H1 (cell line): ENCODE results near the gene BICD1.

Experiments used
- CTCF ChIP-seq, 3 experiments: IDR thresholded peaks; 1 replicate in 2 of 3; 2 replicates in 1 of 3; pipeline versions ENCODE4 v1.5.1 to v1.6.1; 2011; ENCODE audit warnings: low read length in 3 of 3, mild to moderate bottlenecking in 3 of 3, inconsistent platforms in 2 of 3, low read depth in 1 of 3, moderate library complexity in 1 of 3; ENCODE audit not compliant: insufficient read depth in 1 of 3; ENCODE audit errors: control extremely low read depth in 1 of 3
- HDAC6 ChIP-seq: IDR thresholded peaks from one replicate; pipeline ENCODE4 v1.7.1; 2012; ENCODE audit warnings: low read depth, mild to moderate bottlenecking, inconsistent platforms, low read length, moderate library complexity
- POLR2A ChIP-seq, 2 experiments: IDR thresholded peaks; 1 replicate in 1 of 2; 2 replicates in 1 of 2; pipeline ENCODE4 v1.6.1; 2011; ENCODE audit warnings: low read depth in 2 of 2, low read length in 2 of 2, mild to moderate bottlenecking in 2 of 2; ENCODE audit errors: control extremely low read depth in 1 of 2
- RNF2 ChIP-seq: fragments of 200-900, 300-1000 bp; sonication (generic); IDR thresholded peaks from 2 replicates; pipeline ENCODE4 v1.7.1; 2016; ENCODE audit warnings: borderline replicate concordance, low read depth, mild to moderate bottlenecking, antibody characterized with exemption, low read length; ENCODE audit not compliant: poor library complexity, severe bottlenecking; ENCODE audit errors: missing control alignments
- SP2 ChIP-seq: IDR thresholded peaks from 2 replicates; pipeline ENCODE4 v1.6.1; 2012; ENCODE audit warnings: mild to moderate bottlenecking, low read length, inconsistent platforms
- TAF1 ChIP-seq: IDR thresholded peaks from 2 replicates; pipeline ENCODE4 v1.6.1; 2011; ENCODE audit warnings: mild to moderate bottlenecking, low read depth, low read length
- ZNF274 ChIP-seq: IDR thresholded peaks from 2 replicates; pipeline ENCODE4 v1.7.0; 2012; ENCODE audit warnings: low read length, borderline replicate concordance; ENCODE audit errors: extremely low read depth

- no peak for TF ChIP-seq ZNF274
- TF ChIP-seq SP2: no peak
- 0 out of 3 replicates have a peak, but pooled peaks of 1 of the 2 experiments have one; percentile 20 for TF ChIP-seq POLR2A (IDR thresholded peaks at IDR 0.05; ENCODE audit: control extremely low read depth in 1 of 2, low read depth in 2 of 2, low read length in 2 of 2)
- TF ChIP-seq HDAC6: no peak
- no peak for TF ChIP-seq TAF1
- TF ChIP-seq RNF2: no peak
- TF ChIP-seq CTCF (IDR thresholded peaks at IDR 0.05; ENCODE audit: control extremely low read depth in 1 of 3, insufficient read depth in 1 of 3, low read depth in 1 of 3, low read length in 3 of 3): no peak
These were observed 8.9 kb downstream of the BICD1 start for GRCh38 chr12:32115404-32116104.
